HG03442 (cell line): Measurements from ENCODE around the gene SLC4A1AP.
"Not testable (repeated sequence)": the region's sequence is repeated elsewhere in the genome, so short reads cannot be mapped to it uniquely, and the experiment has no call there.

Source experiments
- ATAC-seq: cut with Tn5 transposase; IDR thresholded peaks from one replicate; pipeline ENCODE4 v1.9.1; 2021; ENCODE audit warnings: mild to moderate bottlenecking, moderate library complexity; ENCODE audit not compliant: unreplicated experiment

Gene SLC4A1AP

GRCh38 chr2:27647737-27648136 is 16.0 kb upstream of the SLC4A1AP start:
- ATAC-seq, result no peak

GRCh38 chr2:27651056-27651455 is 12.6 kb upstream of the SLC4A1AP start:
- ATAC-seq, result no peak

- no peak for ATAC-seq
Observed at GRCh38 chr2:27652341-27652740, 11.3 kb upstream of the SLC4A1AP start.

- no peak for ATAC-seq
Observed at GRCh38 chr2:27652790-27653189, 10.9 kb upstream of the SLC4A1AP start.

GRCh38 chr2:27653397-27653796 is 10.3 kb upstream of the SLC4A1AP start:
- no peak for ATAC-seq

- ATAC-seq, result no peak
Observed at GRCh38 chr2:27655155-27655951, 8.3 kb upstream of the SLC4A1AP start.

- no peak for ATAC-seq
Observed at GRCh38 chr2:27661371-27661770, 2.3 kb upstream of the SLC4A1AP start.

- ATAC-seq, result peak; percentile 16
Observed at GRCh38 chr2:27664154-27664574, 475 bp downstream of the SLC4A1AP start.

GRCh38 chr2:27664622-27665363 is 1.1 kb downstream of the SLC4A1AP start:
- no peak for ATAC-seq

GRCh38 chr2:27667446-27667845 is 3.8 kb downstream of the SLC4A1AP start:
- ATAC-seq, result no peak

- no peak for ATAC-seq
Observed at GRCh38 chr2:27671235-27671634, 7.5 kb downstream of the SLC4A1AP start.

GRCh38 chr2:27672723-27673486 is 9.2 kb downstream of the SLC4A1AP start:
- ATAC-seq, result no peak

- ATAC-seq, result no peak
Observed at GRCh38 chr2:27680571-27680970, 16.9 kb downstream of the SLC4A1AP start.

GRCh38 chr2:27681841-27682240 is 18.2 kb downstream of the SLC4A1AP start:
- no peak for ATAC-seq

GRCh38 chr2:27682334-27682771 is 18.7 kb downstream of the SLC4A1AP start:
- ATAC-seq, result not testable (repeated sequence)

GRCh38 chr2:27683390-27684071 is 19.8 kb downstream of the SLC4A1AP start:
- ATAC-seq, result no peak

GRCh38 chr2:27685006-27685405 is 21.3 kb downstream of the SLC4A1AP start:
- ATAC-seq, result not testable (repeated sequence)

GRCh38 chr2:27685577-27685976 is 21.9 kb downstream of the SLC4A1AP start:
- ATAC-seq, result no peak

GRCh38 chr2:27687232-27687631 is 23.5 kb downstream of the SLC4A1AP start:
- ATAC-seq, result no peak

- no peak for ATAC-seq
Observed at GRCh38 chr2:27689424-27689823, 25.7 kb downstream of the SLC4A1AP start.

GRCh38 chr2:27690052-27690451 is 26.4 kb downstream of the SLC4A1AP start:
- no peak for ATAC-seq
